ENCODE results near the gene ZMYND11.
"Not testable (repeated sequence)": the region's sequence is repeated elsewhere in the genome, so short reads cannot be mapped to it uniquely, and the experiment has no call there.

The ZMYND11 gene

GRCh38 chr10:288316-289200, 153.3 kb downstream of the ZMYND11 start:
- DNase-seq, result no peak

GRCh38 chr10:289581-289980, 154.3 kb downstream of the ZMYND11 start:
- DNase-seq, result no peak

GRCh38 chr10:290026-290725, 154.9 kb downstream of the ZMYND11 start:
- no peak for DNase-seq

GRCh38 chr10:293636-294035, 158.4 kb downstream of the ZMYND11 start:
- no peak for DNase-seq

- DNase-seq, result no peak
These were observed 162.3 kb downstream of the ZMYND11 start for GRCh38 chr10:297567-297966.

GRCh38 chr10:298033-298432, 162.8 kb downstream of the ZMYND11 start:
- no peak for DNase-seq

GRCh38 chr10:299512-299911, 164.3 kb downstream of the ZMYND11 start:
- DNase-seq, result no peak

GRCh38 chr10:299969-300368, 164.7 kb downstream of the ZMYND11 start:
- DNase-seq, result no peak

- not testable (repeated sequence) for DNase-seq
These were observed 165.3 kb downstream of the ZMYND11 start for GRCh38 chr10:300580-300979.

- no peak for DNase-seq
These were observed 166.3 kb downstream of the ZMYND11 start for GRCh38 chr10:301536-301935.

All from MV-4-11 (cell line).